ENCODE measurements around the gene SULT1A3. TPM values are rescaled to one million over a fixed set of nuclear protein-coding genes. Genes with fewer than 3 reads are reported as not detected.
"Not testable (repeated sequence)": the region's sequence is repeated elsewhere in the genome, so short reads cannot be mapped to it uniquely, and the experiment has no call there.

The SULT1A3 gene
- total RNA-seq, 1 donor from 2014 or later = 0.26 TPM

- H3K36me3 ChIP-seq (ENCODE audit: control insufficient read depth, insufficient read depth, low read length) = no peaks in the 10 kb centered on the region
- no peak for TF ChIP-seq CTCF (IDR thresholded peaks at IDR 0.05; ENCODE audit: insufficient read depth, low read length, severe bottlenecking)
- DNase-seq (ENCODE audit: low read depth) (no peak), FAIRE-seq (no peak)
- H3K4me3 ChIP-seq (ENCODE audit: low read depth, low read length) = no peak overlapping the region
- H3K27me3 ChIP-seq (ENCODE audit: control insufficient read depth, insufficient read depth, low read length) = no peaks in the 10 kb centered on the region
Measured at GRCh38 chr16:30186444-30186781, 12.6 kb upstream of the SULT1A3 start.

- Histone ChIP-seq H3K4me3 (ENCODE audit: low read depth, low read length) (no peak overlapping the region), H3K27me3 (ENCODE audit: control insufficient read depth, insufficient read depth, low read length) (no peaks in the 10 kb centered on the region), H3K36me3 (ENCODE audit: control insufficient read depth, insufficient read depth, low read length) (no peaks in the 10 kb centered on the region)
- peak; percentile 27 for DNase-seq (ENCODE audit: low read depth)
- peak; percentile 91 for TF ChIP-seq CTCF (IDR thresholded peaks at IDR 0.05; ENCODE audit: insufficient read depth, low read length, severe bottlenecking)
- FAIRE-seq = no peak
Measured at GRCh38 chr16:30186782-30187555, 12.1 kb upstream of the SULT1A3 start.

DNA sequence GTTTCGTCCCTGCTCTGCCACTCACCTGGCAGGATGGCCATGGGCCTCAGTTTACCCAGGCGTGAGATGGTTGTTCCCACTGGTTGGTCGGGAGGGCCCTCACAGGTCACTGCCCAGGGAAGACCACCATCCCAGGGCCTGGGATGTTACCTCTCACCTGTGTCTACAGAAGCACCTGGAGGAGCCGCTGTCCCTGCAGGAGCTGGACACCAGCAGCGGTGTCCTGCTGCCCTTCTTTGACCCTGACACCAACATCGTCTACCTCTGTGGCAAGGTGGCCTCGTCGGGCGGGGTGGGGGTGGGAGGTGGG lies 11.5 kb upstream of the SULT1A3 start:
- Histone ChIP-seq H3K36me3 (ENCODE audit: control insufficient read depth, insufficient read depth, low read length) (no peaks in the 10 kb centered on the region), H3K27me3 (ENCODE audit: control insufficient read depth, insufficient read depth, low read length) (no peaks in the 10 kb centered on the region), H3K4me3 (ENCODE audit: low read depth, low read length) (no peak overlapping the region)
- no peak for TF ChIP-seq CTCF (IDR thresholded peaks at IDR 0.05; ENCODE audit: insufficient read depth, low read length, severe bottlenecking)
- DNase-seq (ENCODE audit: low read depth) (no peak), FAIRE-seq (no peak)

DNA sequence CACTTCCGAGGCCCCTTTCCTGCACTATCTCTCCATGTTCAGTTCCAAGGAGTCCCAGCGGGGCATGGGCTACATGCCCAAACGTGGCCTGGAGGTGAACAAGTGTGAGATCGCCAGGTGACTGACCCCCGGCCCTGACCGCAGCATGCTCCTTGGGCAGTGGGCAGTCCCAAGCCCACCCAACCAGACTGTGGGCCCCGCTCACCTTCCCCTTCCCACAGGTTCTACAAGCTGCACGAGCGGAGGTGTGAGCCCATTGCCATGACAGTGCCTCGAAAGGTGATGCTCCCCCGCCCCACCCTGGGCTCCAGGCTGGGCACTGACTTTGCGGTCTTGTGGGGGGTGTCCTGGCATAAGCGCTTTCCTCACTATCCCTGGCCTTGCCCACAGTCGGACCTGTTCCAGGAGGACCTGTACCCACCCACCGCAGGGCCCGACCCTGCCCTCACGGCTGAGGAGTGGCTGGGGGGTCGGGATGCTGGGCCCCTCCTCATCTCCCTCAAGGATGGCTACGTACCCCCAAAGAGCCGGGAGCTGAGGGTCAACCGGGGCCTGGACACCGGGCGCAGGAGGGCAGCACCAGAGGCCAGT lies 11.0 kb upstream of the SULT1A3 start:
- FAIRE-seq = no peak
- H3K4me3 ChIP-seq (ENCODE audit: low read depth, low read length) = no peak overlapping the region
- H3K36me3 ChIP-seq (ENCODE audit: control insufficient read depth, insufficient read depth, low read length) = no peaks in the 10 kb centered on the region
- H3K27me3 ChIP-seq (ENCODE audit: control insufficient read depth, insufficient read depth, low read length) = no peaks in the 10 kb centered on the region
- no peak for DNase-seq (ENCODE audit: low read depth)
- TF ChIP-seq CTCF (IDR thresholded peaks at IDR 0.05; ENCODE audit: insufficient read depth, low read length, severe bottlenecking) = no peak

- H3K36me3 ChIP-seq (ENCODE audit: control insufficient read depth, insufficient read depth, low read length); FAIRE-seq; H3K4me3 ChIP-seq (ENCODE audit: low read depth, low read length); DNase-seq (ENCODE audit: low read depth); H3K27me3 ChIP-seq (ENCODE audit: control insufficient read depth, insufficient read depth, low read length): not testable (repeated sequence)
Measured at GRCh38 chr16:30191158-30191557, 7.9 kb upstream of the SULT1A3 start.

- not testable (repeated sequence) for DNase-seq (ENCODE audit: low read depth); H3K36me3 ChIP-seq (ENCODE audit: control insufficient read depth, insufficient read depth, low read length); H3K27me3 ChIP-seq (ENCODE audit: control insufficient read depth, insufficient read depth, low read length); FAIRE-seq; H3K4me3 ChIP-seq (ENCODE audit: low read depth, low read length)
Measured at GRCh38 chr16:30193098-30193497, 6.0 kb upstream of the SULT1A3 start.

DNA sequence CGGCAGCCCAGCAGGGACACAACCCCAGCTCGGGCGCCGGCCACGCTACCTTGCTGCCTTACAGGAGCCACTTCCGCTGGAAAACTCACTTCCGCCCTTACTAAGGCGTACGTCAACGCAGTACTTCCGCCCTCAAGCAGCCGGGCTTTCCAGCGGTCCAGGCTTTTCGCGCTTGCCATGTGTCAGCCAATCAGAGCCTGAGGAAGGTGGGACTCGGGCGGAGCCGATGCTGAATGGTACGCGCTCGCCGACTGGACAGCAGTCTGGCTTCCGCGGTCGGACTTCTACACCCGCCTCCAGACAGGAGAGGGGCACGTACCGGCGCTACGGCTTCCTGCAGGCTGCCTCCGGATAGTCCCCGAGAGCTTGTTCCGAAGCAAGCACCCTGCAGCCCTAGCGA lies 5.4 kb upstream of the SULT1A3 start, which contains the start of the genes BOLA2B and SLX1A:
TSS of gene BOLA2B (minus strand) at position 52 of the 400 bp plus-strand sequence. CDS start 71 bp downstream, outside the sequence.
TSS of gene SLX1A (plus strand) at position 261 of the 400 bp plus-strand sequence. CDS start 210 bp downstream, outside the sequence.
- peak; percentile 43 for FAIRE-seq
- not testable (repeated sequence) for DNase-seq (ENCODE audit: low read depth); H3K27me3 ChIP-seq (ENCODE audit: control insufficient read depth, insufficient read depth, low read length); H3K36me3 ChIP-seq (ENCODE audit: control insufficient read depth, insufficient read depth, low read length)
- H3K4me3 ChIP-seq (ENCODE audit: low read depth, low read length) = peak within 1 kb of the TSS; percentile 34

- H3K4me3 ChIP-seq (ENCODE audit: low read depth, low read length) = peak overlapping the region; percentile 34
- H3K36me3 ChIP-seq (ENCODE audit: control insufficient read depth, insufficient read depth, low read length); FAIRE-seq; H3K27me3 ChIP-seq (ENCODE audit: control insufficient read depth, insufficient read depth, low read length); DNase-seq (ENCODE audit: low read depth): not testable (repeated sequence)
Measured at GRCh38 chr16:30194172-30194925, 4.7 kb upstream of the SULT1A3 start.

DNA sequence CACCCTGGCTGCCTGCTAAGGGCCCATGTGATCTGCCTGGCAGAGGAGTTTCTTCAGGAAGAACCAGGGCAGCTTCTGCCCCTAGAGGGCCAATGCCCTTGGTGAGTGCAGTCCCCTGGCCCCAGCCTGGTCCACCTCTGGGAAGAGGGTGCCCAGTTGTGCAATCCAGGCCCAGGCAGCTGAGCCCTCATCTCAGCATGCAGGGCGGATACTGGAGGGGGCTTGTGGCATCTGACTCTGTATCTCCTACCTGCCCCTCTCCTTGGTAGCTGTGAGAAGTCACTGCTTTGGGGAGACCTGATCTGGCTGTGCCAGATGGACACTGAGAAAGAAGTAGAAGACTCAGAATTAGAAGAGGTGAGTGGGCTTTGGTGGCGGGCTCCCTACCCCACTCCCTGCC lies 2.1 kb upstream of the SULT1A3 start:
- not testable (repeated sequence) for H3K27me3 ChIP-seq (ENCODE audit: control insufficient read depth, insufficient read depth, low read length); H3K4me3 ChIP-seq (ENCODE audit: low read depth, low read length); DNase-seq (ENCODE audit: low read depth); FAIRE-seq; H3K36me3 ChIP-seq (ENCODE audit: control insufficient read depth, insufficient read depth, low read length)

All from bronchial epithelial cell (primary cell).